HL-60/S4 treated with phorbol 12-myristate 13-acetate at 8.2 ng/mL for 4 days and 3 days (cell line): ENCODE data around the gene DCDC1.

Experiments used
- in situ Hi-C: fragments of 300-500 bp; cut with MboI; formaldehyde crosslinking; loops from 2 replicates; pipeline ENCODE4 v1.15.0; 2022; ENCODE audit warnings: low sequenced_read_pairs

Gene DCDC1

GRCh38 chr11:31369348-31370329 lies at the start of gene DCDC1, which contains the start of gene DNAJC24:
Gene DCDC1, minus strand, starts transcription at chr11:31369739. Its CDS starts 41,459 bp downstream, at chr11:31328280.
Gene DNAJC24, plus strand, starts transcription at chr11:31369860. Its CDS starts 889 bp downstream, at chr11:31370749.
- in situ Hi-C loops, result no loop called here

GRCh38 chr11:31419138-31419537 lies 49.6 kb upstream of the DCDC1 start:
- in situ Hi-C loops, result no loop called here

- in situ Hi-C loops, result no loop called here
These were observed 48.3 kb upstream of the DCDC1 start for GRCh38 chr11:31417816-31418215.

- in situ Hi-C loops, result no loop called here
These were observed 47.8 kb upstream of the DCDC1 start for GRCh38 chr11:31417357-31417756.

GRCh38 chr11:31415435-31415834 lies 45.9 kb upstream of the DCDC1 start:
- in situ Hi-C loops, result no loop called here

- in situ Hi-C loops, result no loop called here
These were observed 44.8 kb upstream of the DCDC1 start for GRCh38 chr11:31414338-31414737.

- in situ Hi-C loops, result no loop called here
These were observed 43.4 kb upstream of the DCDC1 start for GRCh38 chr11:31412946-31413345.

- in situ Hi-C loops, result no loop called here
These were observed 38.7 kb upstream of the DCDC1 start for GRCh38 chr11:31408201-31408600.

GRCh38 chr11:31404614-31405013 lies 35.1 kb upstream of the DCDC1 start:
- in situ Hi-C loops, result no loop called here

- in situ Hi-C loops, result no loop called here
These were observed 27.8 kb upstream of the DCDC1 start for GRCh38 chr11:31397239-31397834.

- in situ Hi-C loops, result no loop called here
These were observed 17.8 kb upstream of the DCDC1 start for GRCh38 chr11:31387379-31387778.

- in situ Hi-C loops, result no loop called here
These were observed 13.6 kb upstream of the DCDC1 start for GRCh38 chr11:31383116-31383515.

- in situ Hi-C loops, result no loop called here
These were observed 6.3 kb upstream of the DCDC1 start for GRCh38 chr11:31375879-31376278.

- in situ Hi-C loops, result no loop called here
These were observed 2.7 kb downstream of the DCDC1 start for GRCh38 chr11:31366795-31367194.

GRCh38 chr11:31361743-31362142 lies 7.8 kb downstream of the DCDC1 start:
- in situ Hi-C loops, result no loop called here

GRCh38 chr11:31355817-31356216 lies 13.7 kb downstream of the DCDC1 start:
- in situ Hi-C loops, result no loop called here

- in situ Hi-C loops, result no loop called here
These were observed 14.4 kb downstream of the DCDC1 start for GRCh38 chr11:31355131-31355530.

- in situ Hi-C loops, result no loop called here
These were observed 18.4 kb downstream of the DCDC1 start for GRCh38 chr11:31351168-31351567.

- in situ Hi-C loops, result no loop called here
These were observed 28.5 kb downstream of the DCDC1 start for GRCh38 chr11:31340903-31341572.

- in situ Hi-C loops, result no loop called here
These were observed 31.7 kb downstream of the DCDC1 start for GRCh38 chr11:31337806-31338205.

- in situ Hi-C loops, result no loop called here
These were observed 40.8 kb downstream of the DCDC1 start for GRCh38 chr11:31328697-31329096.
